H1 (cell line): ENCODE data around the gene PSMA2. TPM values are rescaled to one million over a fixed set of nuclear protein-coding genes. Genes with fewer than 3 reads are reported as not detected.

Experiments
- CBX8 ChIP-seq: fragments of 300-800, 300-1000 bp; sonication (generic); IDR thresholded peaks from 2 replicates; pipeline ENCODE4 v1.7.1; 2016; ENCODE audit warnings: low read depth, low read length, borderline replicate concordance
- CREB1 ChIP-seq: IDR thresholded peaks from 2 replicates; pipeline ENCODE4 v1.6.1; 2012; ENCODE audit warnings: inconsistent platforms
- KDM4A ChIP-seq: IDR thresholded peaks from one replicate; pipeline ENCODE4 v1.7.1; 2012; ENCODE audit warnings: low read depth, mild to moderate bottlenecking, moderate library complexity, low read length, inconsistent platforms; ENCODE audit not compliant: severe bottlenecking
- MAFK ChIP-seq: IDR thresholded peaks from 2 replicates; pipeline ENCODE4 v1.6.1; 2012; ENCODE audit warnings: low read depth, mild to moderate bottlenecking, improper control_type of control experiment, low read length
- RAD21 ChIP-seq, 2 experiments: IDR thresholded peaks in 1 of 2; conservative IDR thresholded peaks in 1 of 2; 2 replicates each; pipeline ENCODE4 v1.6.1; 2011; ENCODE audit warnings: low read depth in 2 of 2, low read length in 2 of 2, improper control_type of control experiment in 1 of 2, inconsistent platforms in 1 of 2, mild to moderate bottlenecking in 1 of 2, moderate library complexity in 1 of 2
- polyA plus RNA-seq, 7 experiments: library from polyadenylated mRNA; depleted of rRNA in 3 of 7; stranded (reverse) in 5 of 7; unstranded in 2 of 7; fragments of >200 nt in 5 of 7; fragments of 200-250 nt in 2 of 7; gene quantifications; 1 replicate in 5 of 7; 2 replicates in 1 of 7; 4 replicates in 1 of 7; pipeline versions ENCODE4 v1.2.1 to v1.2.3, GENCODE V29; 2011 to 2013; ENCODE audit warnings: missing spikeins in 2 of 7, mixed read lengths in 2 of 7
- total RNA-seq: library from RNA; stranded (reverse); fragmentation: NEBNext Ultra II Directional; extraction: Animal tissue kit (Norgen Biotek cat#: 25700); gene quantifications from 2 replicates; pipeline ENCODE4 v1.2.1, GENCODE V29; 2021

PSMA2 gene
- total and polyA plus RNA-seq, 2 of the 8 experiments (the other 6 are each of a cell fraction or from before 2014, with no cell fraction given) = 211 to 259 TPM

- no peak for TF ChIP-seq CBX8
- no peak for TF ChIP-seq MAFK
- no peak for TF ChIP-seq RAD21 (IDR thresholded peaks at IDR 0.05 in 1 of 2, conservative IDR thresholded peaks at IDR 0.05 in 1 of 2; ENCODE audit: low read depth in 2 of 2, low read length in 2 of 2)
- no peak for TF ChIP-seq CREB1
- no peak for TF ChIP-seq KDM4A
Measured at GRCh38 chr7:42980514-42980913, 48.5 kb upstream of the PSMA2 start (continued).
